Skeletal muscle satellite cell (primary cell): ENCODE measurements around the gene CCNI.
"Not testable (repeated sequence)": the region's sequence is repeated elsewhere in the genome, so short reads cannot be mapped to it uniquely, and the experiment has no call there.

ENCODE experiments used
- H3K27me3 ChIP-seq: 2 replicates; pipeline ENCODE4 v1.7.0; 2013; ENCODE audit warnings: low read length; ENCODE audit not compliant: control insufficient read depth, insufficient read depth
- H3K36me3 ChIP-seq: 2 replicates; pipeline ENCODE4 v1.7.0; 2013; ENCODE audit warnings: mild to moderate bottlenecking, control low read depth, low read length; ENCODE audit not compliant: insufficient read depth
- H3K4me1 ChIP-seq: 2 replicates; pipeline ENCODE4 v1.7.0; 2013; ENCODE audit warnings: low read length; ENCODE audit not compliant: control insufficient read depth, insufficient read depth
- H3K4me2 ChIP-seq: 2 replicates; pipeline ENCODE4 v1.7.0; 2013; ENCODE audit warnings: mild to moderate bottlenecking, low read length
- H3K4me3 ChIP-seq: 2 replicates; pipeline ENCODE4 v1.7.0; 2013; ENCODE audit warnings: low read length
- H3K9ac ChIP-seq: 2 replicates; pipeline ENCODE4 v1.7.0; 2013; ENCODE audit warnings: mild to moderate bottlenecking, low read depth, low read length, moderate library complexity
- H3K9me3 ChIP-seq: replicated peaks from 2 replicates; pipeline ENCODE4 v1.7.0; 2013; ENCODE audit warnings: mild to moderate bottlenecking, control low read depth, low read length

Gene CCNI

GRCh38 chr4:77036206-77036605 is 39.6 kb downstream of the CCNI start:
- Histone ChIP-seq H3K4me1 (peaks cover 62% of the 10 kb centered on the region), H3K27me3 (no peaks in the 10 kb centered on the region), H3K4me2 (peak overlapping the region; percentile 45), H3K36me3 (peaks cover 77% of the 10 kb centered on the region), H3K9me3 (no peaks in the 10 kb centered on the region), H3K9ac (peak overlapping the region; percentile 75), H3K4me3 (no peak overlapping the region)

- H3K4me1 ChIP-seq = peaks cover 52% of the 10 kb centered on the region
- H3K4me3 ChIP-seq = no peak overlapping the region
- no peak overlapping the region for H3K4me2 ChIP-seq
- H3K9ac ChIP-seq = peak overlapping the region; percentile 75
- peaks cover 86% of the 10 kb centered on the region for H3K36me3 ChIP-seq
- H3K9me3 ChIP-seq = no peaks in the 10 kb centered on the region
- no peaks in the 10 kb centered on the region for H3K27me3 ChIP-seq
These were observed 40.6 kb downstream of the CCNI start for GRCh38 chr4:77035153-77035552.

DNA sequence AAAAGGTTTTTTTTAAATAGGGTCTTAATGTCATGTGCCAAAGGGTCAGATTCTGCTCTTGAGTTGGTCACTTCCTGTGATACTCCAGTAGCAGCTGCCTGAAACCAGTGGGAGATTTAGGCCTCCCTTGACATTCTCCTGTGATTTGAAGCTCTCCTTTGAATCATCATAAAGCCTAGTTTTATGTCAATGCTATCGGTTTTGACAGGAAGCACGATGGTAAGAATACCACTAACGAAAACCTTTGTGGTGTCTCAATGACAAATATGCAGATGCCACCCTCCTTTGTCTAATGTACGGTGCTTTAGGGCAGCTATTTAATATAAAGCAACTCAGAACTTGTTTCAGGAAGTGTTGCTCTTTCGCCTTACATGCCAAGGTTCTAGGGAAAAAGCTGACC is 44.2 kb downstream of the CCNI start:
- H3K9ac ChIP-seq = no peak overlapping the region

DNA sequence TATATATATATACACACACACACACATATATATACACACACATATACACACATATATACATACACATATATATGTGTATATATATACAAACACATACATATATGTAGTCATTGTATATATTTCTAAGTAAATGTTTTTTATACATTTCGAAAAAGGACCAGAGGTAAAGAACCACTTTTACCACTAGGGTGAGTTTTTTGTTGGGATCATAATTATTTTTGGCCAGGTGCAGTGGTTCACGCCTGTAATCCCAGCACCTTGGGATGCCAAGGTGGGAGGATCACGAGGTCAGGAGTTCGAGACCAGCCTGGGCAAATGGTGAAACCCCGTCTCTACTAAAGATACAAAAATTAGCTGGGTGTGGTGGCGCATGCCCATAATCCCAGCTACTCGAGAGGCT is 46.0 kb downstream of the CCNI start:
- H3K4me3 ChIP-seq, H3K9ac ChIP-seq, H3K27me3 ChIP-seq, H3K4me2 ChIP-seq, H3K9me3 ChIP-seq: not testable (repeated sequence)
- Histone ChIP-seq H3K36me3 (peaks cover 96% of the 10 kb centered on the region), H3K4me1 (peaks cover 16% of the 10 kb centered on the region)

More for the DNA sequence above, 44.2 kb downstream of the CCNI start:
- H3K4me2 ChIP-seq = no peak overlapping the region
- no peak overlapping the region for H3K4me3 ChIP-seq
- H3K36me3 ChIP-seq = peaks cover 89% of the 10 kb centered on the region
- peaks cover 24% of the 10 kb centered on the region for H3K4me1 ChIP-seq
- no peaks in the 10 kb centered on the region for H3K9me3 ChIP-seq
- H3K27me3 ChIP-seq = no peaks in the 10 kb centered on the region

- no peaks in the 10 kb centered on the region for H3K9me3 ChIP-seq
- peaks cover 8% of the 10 kb centered on the region for H3K4me1 ChIP-seq
- H3K4me2 ChIP-seq = no peak overlapping the region
- peaks cover 95% of the 10 kb centered on the region for H3K36me3 ChIP-seq
- no peak overlapping the region for H3K9ac ChIP-seq
- no peaks in the 10 kb centered on the region for H3K27me3 ChIP-seq
- H3K4me3 ChIP-seq = no peak overlapping the region
These were observed 47.5 kb downstream of the CCNI start for GRCh38 chr4:77028246-77028645.

GRCh38 chr4:77026322-77026704 is 49.5 kb downstream of the CCNI start:
- no peaks in the 10 kb centered on the region for H3K9me3 ChIP-seq
- H3K36me3 ChIP-seq = peaks cover 93% of the 10 kb centered on the region
- no peak overlapping the region for H3K4me3 ChIP-seq

GRCh38 chr4:77025643-77026321 is 50.0 kb downstream of the CCNI start:
- H3K4me1 ChIP-seq = peaks cover 31% of the 10 kb centered on the region
- no peaks in the 10 kb centered on the region for H3K9me3 ChIP-seq
- H3K4me3 ChIP-seq = no peak overlapping the region
- no peaks in the 10 kb centered on the region for H3K27me3 ChIP-seq
- H3K9ac ChIP-seq = no peak overlapping the region
- no peak overlapping the region for H3K4me2 ChIP-seq
- H3K36me3 ChIP-seq = peaks cover 93% of the 10 kb centered on the region

More at GRCh38 chr4:77026322-77026704, 49.5 kb downstream of the CCNI start:
- Histone ChIP-seq H3K4me1 (peaks cover 26% of the 10 kb centered on the region), H3K4me2 (no peak overlapping the region), H3K27me3 (no peaks in the 10 kb centered on the region), H3K9ac (no peak overlapping the region)

DNA sequence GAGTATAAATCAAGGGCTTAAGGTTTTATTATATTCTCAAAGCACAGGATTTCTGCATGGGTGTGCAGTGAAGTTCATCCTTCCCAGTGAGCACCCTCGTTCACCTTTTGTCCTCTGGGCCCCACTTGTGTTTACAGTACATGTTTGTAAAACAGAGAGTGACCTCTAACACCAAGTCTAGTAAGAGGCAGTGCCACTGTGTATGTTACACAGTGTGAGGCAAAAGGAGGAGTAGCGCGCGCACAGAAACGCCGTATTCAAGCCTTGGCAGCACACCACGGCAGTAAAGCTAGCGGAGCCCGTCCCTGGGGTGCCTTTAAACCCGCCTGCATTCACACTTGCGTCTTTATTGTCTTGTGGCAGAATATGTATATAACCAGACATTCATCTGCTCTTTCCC is 51.9 kb downstream of the CCNI start:
- H3K36me3 ChIP-seq = peaks cover 97% of the 10 kb centered on the region
- H3K9ac ChIP-seq = no peak overlapping the region
- H3K27me3 ChIP-seq = no peaks in the 10 kb centered on the region
- peaks cover 32% of the 10 kb centered on the region for H3K4me1 ChIP-seq
- H3K4me3 ChIP-seq = no peak overlapping the region
- no peaks in the 10 kb centered on the region for H3K9me3 ChIP-seq
- H3K4me2 ChIP-seq = no peak overlapping the region

- Histone ChIP-seq H3K9ac (peak overlapping the region; percentile 70), H3K36me3 (peaks cover 93% of the 10 kb centered on the region), H3K4me1 (peaks cover 32% of the 10 kb centered on the region), H3K4me3 (no peak overlapping the region), H3K4me2 (peak overlapping the region; percentile 17), H3K27me3 (no peaks in the 10 kb centered on the region), H3K9me3 (no peaks in the 10 kb centered on the region)
These were observed 53.1 kb downstream of the CCNI start for GRCh38 chr4:77022560-77023179.

GRCh38 chr4:77021614-77022089 is 54.1 kb downstream of the CCNI start:
- Histone ChIP-seq H3K9ac (peak overlapping the region; percentile 70), H3K4me1 (peaks cover 32% of the 10 kb centered on the region), H3K4me3 (no peak overlapping the region), H3K9me3 (no peaks in the 10 kb centered on the region), H3K4me2 (no peak overlapping the region), H3K36me3 (peaks cover 92% of the 10 kb centered on the region), H3K27me3 (no peaks in the 10 kb centered on the region)

GRCh38 chr4:77020017-77020416 is 55.8 kb downstream of the CCNI start:
- Histone ChIP-seq H3K27me3 (no peaks in the 10 kb centered on the region), H3K9me3 (no peaks in the 10 kb centered on the region), H3K4me2 (no peak overlapping the region), H3K9ac (no peak overlapping the region), H3K4me1 (peaks cover 24% of the 10 kb centered on the region), H3K4me3 (no peak overlapping the region), H3K36me3 (peaks cover 89% of the 10 kb centered on the region)

GRCh38 chr4:77015390-77015789 is 60.4 kb downstream of the CCNI start:
- Histone ChIP-seq H3K36me3 (peaks cover 83% of the 10 kb centered on the region), H3K9ac (no peak overlapping the region), H3K4me2 (no peak overlapping the region), H3K4me1 (peaks cover 20% of the 10 kb centered on the region), H3K27me3 (no peaks in the 10 kb centered on the region), H3K9me3 (no peaks in the 10 kb centered on the region), H3K4me3 (no peak overlapping the region)
